ENCODE data around the gene SH3TC1. TPM values are rescaled to one million over a fixed set of nuclear protein-coding genes. Genes with fewer than 3 reads are reported as not detected.

Gene SH3TC1
- total RNA-seq, 2 experiments from 2014 or later: 16.2 to 17.5 TPM

- no peak overlapping the region for H3K4me3 Mint-ChIP-seq
- no peak for DNase-seq
- no peaks in the 10 kb centered on the region for H3K36me3 Mint-ChIP-seq (ENCODE audit: low read depth)
- ChIA-PET CTCF (no interaction called here), POLR2A (no interaction called here)
- no peaks in the 10 kb centered on the region for H3K4me1 Mint-ChIP-seq (ENCODE audit: low read depth)
- no peaks in the 10 kb centered on the region for H3K9me3 Mint-ChIP-seq
- intact Hi-C loops (cut with micrococcal nuclease): no loop called here
- TF ChIP-seq, protein P1, sequence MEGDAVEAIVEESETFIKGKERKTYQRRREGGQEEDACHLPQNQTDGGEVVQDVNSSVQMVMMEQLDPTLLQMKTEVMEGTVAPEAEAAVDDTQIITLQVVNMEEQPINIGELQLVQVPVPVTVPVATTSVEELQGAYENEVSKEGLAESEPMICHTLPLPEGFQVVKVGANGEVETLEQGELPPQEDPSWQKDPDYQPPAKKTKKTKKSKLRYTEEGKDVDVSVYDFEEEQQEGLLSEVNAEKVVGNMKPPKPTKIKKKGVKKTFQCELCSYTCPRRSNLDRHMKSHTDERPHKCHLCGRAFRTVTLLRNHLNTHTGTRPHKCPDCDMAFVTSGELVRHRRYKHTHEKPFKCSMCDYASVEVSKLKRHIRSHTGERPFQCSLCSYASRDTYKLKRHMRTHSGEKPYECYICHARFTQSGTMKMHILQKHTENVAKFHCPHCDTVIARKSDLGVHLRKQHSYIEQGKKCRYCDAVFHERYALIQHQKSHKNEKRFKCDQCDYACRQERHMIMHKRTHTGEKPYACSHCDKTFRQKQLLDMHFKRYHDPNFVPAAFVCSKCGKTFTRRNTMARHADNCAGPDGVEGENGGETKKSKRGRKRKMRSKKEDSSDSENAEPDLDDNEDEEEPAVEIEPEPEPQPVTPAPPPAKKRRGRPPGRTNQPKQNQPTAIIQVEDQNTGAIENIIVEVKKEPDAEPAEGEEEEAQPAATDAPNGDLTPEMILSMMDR (IDR thresholded peaks at IDR 0.05): no peak
- ATAC-seq: no peak
- H3K27me3 Mint-ChIP-seq: no peaks in the 10 kb centered on the region
- no peak overlapping the region for H3K27ac Mint-ChIP-seq
Observed at GRCh38 chr4:8182294-8182693, 16.8 kb upstream of the SH3TC1 start.

- ATAC-seq: no peak
- Mint-ChIP-seq H3K4me3 (no peak overlapping the region), H3K36me3 (ENCODE audit: low read depth) (no peaks in the 10 kb centered on the region), H3K27ac (no peak overlapping the region), H3K4me1 (ENCODE audit: low read depth) (no peaks in the 10 kb centered on the region), H3K9me3 (no peaks in the 10 kb centered on the region), H3K27me3 (no peaks in the 10 kb centered on the region)
- ChIA-PET CTCF (no interaction called here), POLR2A (no interaction called here)
- intact Hi-C loops (cut with micrococcal nuclease): no loop called here
- no peak for DNase-seq
- TF ChIP-seq, protein P1 (IDR thresholded peaks at IDR 0.05): no peak
Observed at GRCh38 chr4:8182858-8183725, 16.0 kb upstream of the SH3TC1 start.

- no peaks in the 10 kb centered on the region for H3K27me3 Mint-ChIP-seq
- no peaks in the 10 kb centered on the region for H3K9me3 Mint-ChIP-seq
- ChIA-PET CTCF (interaction anchor here (1.0 kb wide), 1 partner anchor 58 kb away, joined by 3 read pairs; no protein-coding TSS in a partner anchor), POLR2A (no interaction called here)
- DNase-seq (no peak), ATAC-seq (no peak)
- TF ChIP-seq, protein P1 (IDR thresholded peaks at IDR 0.05): no peak
- no peaks in the 10 kb centered on the region for H3K4me1 Mint-ChIP-seq (ENCODE audit: low read depth)
- H3K27ac Mint-ChIP-seq: no peak overlapping the region
- intact Hi-C loops (cut with micrococcal nuclease): no loop called here
- H3K4me3 Mint-ChIP-seq: no peak overlapping the region
- no peaks in the 10 kb centered on the region for H3K36me3 Mint-ChIP-seq (ENCODE audit: low read depth)
Observed at GRCh38 chr4:8184061-8184460, 15.0 kb upstream of the SH3TC1 start.

GRCh38 chr4:8185295-8185694 is 13.8 kb upstream of the SH3TC1 start:
- Mint-ChIP-seq H3K36me3 (ENCODE audit: low read depth) (no peaks in the 10 kb centered on the region), H3K4me1 (ENCODE audit: low read depth) (no peaks in the 10 kb centered on the region), H3K4me3 (no peak overlapping the region), H3K27me3 (no peaks in the 10 kb centered on the region), H3K9me3 (no peaks in the 10 kb centered on the region), H3K27ac (no peak overlapping the region)
- ATAC-seq (no peak), DNase-seq (no peak)
- TF ChIP-seq, protein P1 (IDR thresholded peaks at IDR 0.05): no peak
- ChIA-PET POLR2A (no interaction called here), CTCF (interaction anchor here (1.6 kb wide), 1 partner anchor 8 kb away, joined by 3 read pairs; no protein-coding TSS in a partner anchor)
- intact Hi-C loops (cut with micrococcal nuclease): no loop called here

GRCh38 chr4:8185930-8186329 is 13.2 kb upstream of the SH3TC1 start:
- ATAC-seq: no peak
- Mint-ChIP-seq H3K36me3 (ENCODE audit: low read depth) (no peaks in the 10 kb centered on the region), H3K9me3 (no peaks in the 10 kb centered on the region), H3K4me3 (no peak overlapping the region), H3K27ac (no peak overlapping the region), H3K27me3 (no peaks in the 10 kb centered on the region), H3K4me1 (ENCODE audit: low read depth) (no peaks in the 10 kb centered on the region)
- intact Hi-C loops (cut with micrococcal nuclease): no loop called here
- POLR2A ChIA-PET: no interaction called here
- TF ChIP-seq, protein P1 (IDR thresholded peaks at IDR 0.05): no peak
- CTCF ChIA-PET: interaction anchor here (1.6 kb wide), 1 partner anchor 9 kb away, joined by 3 read pairs; no protein-coding TSS in a partner anchor
- no peak for DNase-seq
